ENCODE data around the gene STK32B.

The STK32B gene

GRCh38 chr4:5379895-5380294 is 328.6 kb downstream of the STK32B start:
- H3K27ac ChIP-seq = no peak overlapping the region
- TF ChIP-seq ZFX (IDR thresholded peaks at IDR 0.05) = no peak
- TF ChIP-seq CTCF (conservative IDR thresholded peaks at IDR 0.05) = no peak

- TF ChIP-seq CTCF (conservative IDR thresholded peaks at IDR 0.05) (no peak), ZFX (IDR thresholded peaks at IDR 0.05) (no peak)
- H3K27ac ChIP-seq = no peak overlapping the region
Measured at GRCh38 chr4:5381961-5382441, 330.7 kb downstream of the STK32B start.

GRCh38 chr4:5383191-5383980 is 332.1 kb downstream of the STK32B start:
- TF ChIP-seq CTCF (conservative IDR thresholded peaks at IDR 0.05) (no peak), ZFX (IDR thresholded peaks at IDR 0.05) (no peak)

GRCh38 chr4:5385741-5386311 is 334.5 kb downstream of the STK32B start:
- no peak overlapping the region for H3K27ac ChIP-seq
- TF ChIP-seq ZFX (IDR thresholded peaks at IDR 0.05) (no peak), CTCF (conservative IDR thresholded peaks at IDR 0.05) (no peak)

More at GRCh38 chr4:5383191-5383980, 332.1 kb downstream of the STK32B start:
- no peak overlapping the region for H3K27ac ChIP-seq

GRCh38 chr4:5386921-5387320 is 335.6 kb downstream of the STK32B start:
- TF ChIP-seq ZFX (IDR thresholded peaks at IDR 0.05) (no peak), CTCF (conservative IDR thresholded peaks at IDR 0.05) (no peak)
- H3K27ac ChIP-seq = no peak overlapping the region

- TF ChIP-seq CTCF (conservative IDR thresholded peaks at IDR 0.05) (no peak; the same call in 1 of the 2 replicates), ZFX (IDR thresholded peaks at IDR 0.05) (no peak)
- H3K27ac ChIP-seq = no peak overlapping the region
Measured at GRCh38 chr4:5387457-5387856, 336.2 kb downstream of the STK32B start.

- TF ChIP-seq ZFX (IDR thresholded peaks at IDR 0.05) (no peak), CTCF (conservative IDR thresholded peaks at IDR 0.05) (peak; percentile 18; the same call in 1 of the 2 replicates)
Measured at GRCh38 chr4:5389756-5390310, 338.6 kb downstream of the STK32B start.

More at GRCh38 chr4:5389756-5390310, 338.6 kb downstream of the STK32B start:
- no peak overlapping the region for H3K27ac ChIP-seq

Measured in C4-2B (cell line).